Measurements from ENCODE around the gene QSER1.
"Not testable (repeated sequence)": the region's sequence is repeated elsewhere in the genome, so short reads cannot be mapped to it uniquely, and the experiment has no call there.

DNA sequence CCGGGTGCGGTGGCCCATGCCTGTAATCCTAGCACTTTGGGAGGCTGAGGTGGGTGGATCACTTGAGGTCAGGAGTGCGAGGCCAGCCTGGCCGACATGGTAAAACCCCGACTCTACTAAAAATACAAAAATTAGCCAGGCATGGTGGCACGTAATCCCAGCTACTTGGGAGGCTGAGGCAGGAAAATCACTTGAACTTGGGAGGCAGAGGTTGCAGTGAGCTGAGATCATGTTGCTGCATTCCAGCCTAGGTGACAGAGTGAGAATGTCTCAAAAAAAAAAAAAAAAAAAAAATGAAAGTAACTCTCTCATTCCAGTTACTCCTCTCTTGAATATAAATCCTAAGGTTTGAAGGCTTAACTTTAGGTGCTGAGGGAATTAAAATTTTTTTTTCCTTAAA, 136.6 kb downstream of the QSER1 start:
- TF ChIP-seq, protein P1, sequence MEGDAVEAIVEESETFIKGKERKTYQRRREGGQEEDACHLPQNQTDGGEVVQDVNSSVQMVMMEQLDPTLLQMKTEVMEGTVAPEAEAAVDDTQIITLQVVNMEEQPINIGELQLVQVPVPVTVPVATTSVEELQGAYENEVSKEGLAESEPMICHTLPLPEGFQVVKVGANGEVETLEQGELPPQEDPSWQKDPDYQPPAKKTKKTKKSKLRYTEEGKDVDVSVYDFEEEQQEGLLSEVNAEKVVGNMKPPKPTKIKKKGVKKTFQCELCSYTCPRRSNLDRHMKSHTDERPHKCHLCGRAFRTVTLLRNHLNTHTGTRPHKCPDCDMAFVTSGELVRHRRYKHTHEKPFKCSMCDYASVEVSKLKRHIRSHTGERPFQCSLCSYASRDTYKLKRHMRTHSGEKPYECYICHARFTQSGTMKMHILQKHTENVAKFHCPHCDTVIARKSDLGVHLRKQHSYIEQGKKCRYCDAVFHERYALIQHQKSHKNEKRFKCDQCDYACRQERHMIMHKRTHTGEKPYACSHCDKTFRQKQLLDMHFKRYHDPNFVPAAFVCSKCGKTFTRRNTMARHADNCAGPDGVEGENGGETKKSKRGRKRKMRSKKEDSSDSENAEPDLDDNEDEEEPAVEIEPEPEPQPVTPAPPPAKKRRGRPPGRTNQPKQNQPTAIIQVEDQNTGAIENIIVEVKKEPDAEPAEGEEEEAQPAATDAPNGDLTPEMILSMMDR (IDR thresholded peaks at IDR 0.05), result not testable (repeated sequence)
- not testable (repeated sequence) for TF ChIP-seq POLR2A (IDR thresholded peaks at IDR 0.05)

Data from body of pancreas (tissue), 4 donors.